Spleen (tissue), 11 donors: ENCODE data around the gene SCYGR8. TPM values are rescaled to one million over a fixed set of nuclear protein-coding genes. Genes with fewer than 3 reads are reported as not detected.
A peak's percentile ranks its signal among the peaks of the same experiment; 100 is the strongest.

ENCODE experiments used
- DNase-seq: peaks from one replicate; pipeline ENCODE4 v3.0.0-alpha.2; 2020
- H3K27ac ChIP-seq, 8 donors: fragments of 200-600 bp; sonication (generic) in 7 of 8; 1 replicate in 4 of 8; 2 replicates in 4 of 8; pipeline versions ENCODE4 v1.5.0 to v1.8.0; 2016 to 2021; ENCODE audit warnings: inconsistent platforms in 4 of 8, mild to moderate bottlenecking in 4 of 8, moderate library complexity in 1 of 8
- H3K27me3 ChIP-seq, 7 donors: fragments of 200-600 bp; sonication (generic) in 6 of 7; replicated peaks in 1 of 7; 1 replicate in 4 of 7; 2 replicates in 3 of 7; pipeline versions ENCODE4 v1.5.0 to v1.8.0; 2016 to 2021; ENCODE audit warnings: inconsistent platforms in 3 of 7, mild to moderate bottlenecking in 1 of 7
- H3K36me3 ChIP-seq, 6 donors: fragments of 200-600 bp; sonication (generic) in 5 of 6; 1 replicate in 4 of 6; 2 replicates in 2 of 6; pipeline versions ENCODE4 v1.5.0 to v1.8.0; 2016 to 2021; ENCODE audit warnings: inconsistent platforms in 2 of 6
- H3K4me1 ChIP-seq, 6 donors: fragments of 200-600 bp; sonication (generic) in 5 of 6; 1 replicate in 3 of 6; 2 replicates in 3 of 6; pipeline versions ENCODE4 v1.5.0 to v1.8.0; 2016 to 2021; ENCODE audit warnings: inconsistent platforms in 3 of 6
- H3K4me3 ChIP-seq, 8 donors: fragments of 200-600 bp; sonication (generic) in 7 of 8; 1 replicate in 4 of 8; 2 replicates in 4 of 8; pipeline versions ENCODE4 v1.5.0 to v1.8.0; 2016 to 2021; ENCODE audit warnings: inconsistent platforms in 4 of 8, mild to moderate bottlenecking in 4 of 8, moderate library complexity in 2 of 8
- H3K9me3 ChIP-seq, 8 donors: fragments of 200-600 bp; sonication (generic) in 7 of 8; 1 replicate in 4 of 8; 2 replicates in 4 of 8; pipeline versions ENCODE4 v1.5.0 to v1.8.0; 2016 to 2021; ENCODE audit warnings: inconsistent platforms in 4 of 8
- POLR2A ChIP-seq, 3 donors: fragments of 450-650 bp; IDR thresholded peaks; one replicate each; pipeline ENCODE4 v1.5.1; 2017; ENCODE audit warnings: antibody characterized with exemption in 3 of 3, mild to moderate bottlenecking in 1 of 3
- POLR2AphosphoS5 ChIP-seq, 3 donors: sonication (generic); formaldehyde crosslinking; IDR thresholded peaks; one replicate each; pipeline ENCODE4 v1.5.1; 2017; ENCODE audit warnings: antibody characterized with exemption in 3 of 3
- WGBS, 5 donors: extraction: QIAGEN DNeasy Blood & Tissue Kit in 3 of 5; methylation state at CpG; one replicate each; pipeline versions ENCODE4 v1.1.5 to v1.1.7; 2013 to 2018; 5-methylcytosine and 5-hydroxymethylcytosine counted together
- intact Hi-C: fragments of 100-400 bp; cut with DNase I; formaldehyde crosslinking; loops from one replicate; pipeline ENCODE4 v1.15.0; 2023; ENCODE audit warnings: low total_unique reads
- polyA plus RNA-seq, 3 donors: library from polyadenylated mRNA; stranded (reverse); fragments of 200-250 nt; gene quantifications; one replicate each; pipeline ENCODE4 v1.2.1, GENCODE V29; 2013
- total RNA-seq, 7 donors: library from RNA; depleted of rRNA in 3 of 7; stranded (reverse); fragments of >200 nt in 3 of 7; fragmentation: NEBNext Ultra II Directional in 4 of 7; extraction: Animal tissue kit (Norgen Biotek cat#: 25700) in 4 of 7; gene quantifications; one replicate each; pipeline versions ENCODE4 v1.1.0 to v1.2.1, GENCODE V29; 2016 to 2021
- TF ChIP-seq, protein P1 (sequence below), 11 experiments: fragments of 200-600 bp in 7 of 11; fragments of 450-650 bp in 4 of 11; sonication (generic) in 4 of 11; IDR thresholded peaks in 8 of 11; conservative IDR thresholded peaks in 3 of 11; 1 replicate in 7 of 11; 2 replicates in 4 of 11; pipeline versions ENCODE4 v1.4.0 to v1.8.0; 2016 to 2021; ENCODE audit warnings: antibody characterized with exemption in 11 of 11, inconsistent platforms in 4 of 11, mild to moderate bottlenecking in 1 of 11
- donor health status: healthy with polysubstance abuse.
- donor health status: DM: no; HTN: no; CAD: no; lungs with moderate emphysema.
- donor health status: DM: no; HTN: no; CAD: no.
- donor health status: Bipolar disorder and iron deficiency.
- donor health status: healthy.
- donor health status: DM: no; HTN: no; CAD: no.
- donor health status: DM: yes; HTN: yes; CAD: no.

Gene SCYGR8
- total and polyA plus RNA-seq, 10 donors, result not detected

DNA sequence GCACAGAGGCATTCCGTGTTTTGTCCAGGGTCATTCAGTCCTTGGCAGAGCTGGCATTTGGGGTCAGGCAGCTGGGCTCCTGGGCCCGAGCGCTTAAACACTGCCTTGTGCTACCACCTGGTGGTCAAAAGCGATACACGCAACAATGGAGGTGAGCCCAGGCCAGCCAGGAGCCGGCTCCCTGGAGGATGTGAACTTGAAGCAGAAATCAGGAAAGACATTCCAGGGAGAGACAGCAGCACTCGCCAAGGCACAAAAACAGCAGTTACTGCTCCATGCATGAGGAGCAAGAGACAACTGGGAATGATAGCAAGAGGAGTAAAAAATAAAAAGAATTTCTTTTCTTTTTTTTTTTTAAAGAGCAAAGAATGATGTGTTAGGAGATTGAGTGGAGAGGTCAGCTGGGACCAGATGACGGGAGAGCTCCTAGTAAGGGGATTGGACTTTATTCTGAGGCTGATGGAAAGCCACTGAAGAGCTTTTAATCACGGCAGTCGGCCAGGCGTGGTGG is 20.7 kb downstream of the SCYGR8 start:
- no peaks in the 10 kb centered on the region for H3K9me3 ChIP-seq
- WGBS, 5 donors, result 26 to 32% (median 28%) methylated on average over 11 of the region's 11 CpGs
- peaks cover 0 to 7% (median 0%) of the 10 kb centered on the region in 6 donors for H3K4me1 ChIP-seq
- H3K27ac ChIP-seq, result no peak overlapping the region
- no peak overlapping the region for H3K4me3 ChIP-seq
- peak in 2 of 3 donors; percentile 17 to 47 for TF ChIP-seq POLR2AphosphoS5 (IDR thresholded peaks at IDR 0.05)
- no peak for TF ChIP-seq POLR2A (IDR thresholded peaks at IDR 0.05)
- TF ChIP-seq, protein P1, sequence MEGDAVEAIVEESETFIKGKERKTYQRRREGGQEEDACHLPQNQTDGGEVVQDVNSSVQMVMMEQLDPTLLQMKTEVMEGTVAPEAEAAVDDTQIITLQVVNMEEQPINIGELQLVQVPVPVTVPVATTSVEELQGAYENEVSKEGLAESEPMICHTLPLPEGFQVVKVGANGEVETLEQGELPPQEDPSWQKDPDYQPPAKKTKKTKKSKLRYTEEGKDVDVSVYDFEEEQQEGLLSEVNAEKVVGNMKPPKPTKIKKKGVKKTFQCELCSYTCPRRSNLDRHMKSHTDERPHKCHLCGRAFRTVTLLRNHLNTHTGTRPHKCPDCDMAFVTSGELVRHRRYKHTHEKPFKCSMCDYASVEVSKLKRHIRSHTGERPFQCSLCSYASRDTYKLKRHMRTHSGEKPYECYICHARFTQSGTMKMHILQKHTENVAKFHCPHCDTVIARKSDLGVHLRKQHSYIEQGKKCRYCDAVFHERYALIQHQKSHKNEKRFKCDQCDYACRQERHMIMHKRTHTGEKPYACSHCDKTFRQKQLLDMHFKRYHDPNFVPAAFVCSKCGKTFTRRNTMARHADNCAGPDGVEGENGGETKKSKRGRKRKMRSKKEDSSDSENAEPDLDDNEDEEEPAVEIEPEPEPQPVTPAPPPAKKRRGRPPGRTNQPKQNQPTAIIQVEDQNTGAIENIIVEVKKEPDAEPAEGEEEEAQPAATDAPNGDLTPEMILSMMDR (IDR thresholded peaks at IDR 0.05 in 8 of 11, conservative IDR thresholded peaks at IDR 0.05 in 3 of 11), result peak; percentile 72 to 92 (median 86)
- no peaks in the 10 kb centered on the region for H3K36me3 ChIP-seq
- H3K27me3 ChIP-seq, result no peaks in the 10 kb centered on the region
- intact Hi-C loops, result loop anchor here (5.0 to 10.0 kb wide), 4 partner anchors 109 to 642 kb away; partner anchors contain the start of gene AGFG1
- peak; percentile 89 for DNase-seq

DNA sequence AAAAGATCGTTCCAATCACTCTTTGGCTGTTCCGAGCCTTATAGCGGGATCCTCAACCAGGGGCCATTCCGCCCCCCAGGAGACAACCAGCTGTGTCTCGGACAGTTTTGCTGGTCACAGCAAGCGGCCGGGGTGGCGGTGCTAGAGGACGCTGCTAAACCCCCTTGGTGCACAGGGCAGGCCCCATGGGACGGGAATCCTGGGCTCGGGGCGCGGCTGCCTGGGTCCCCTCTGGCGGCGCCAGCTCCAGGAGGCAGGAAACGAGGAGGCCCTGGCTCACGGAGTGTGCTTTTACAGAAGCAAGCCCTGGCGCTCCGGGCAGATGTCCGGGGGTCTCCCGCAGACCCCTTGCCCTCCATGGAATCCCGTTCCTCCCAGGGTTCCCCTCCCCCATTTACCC is 22.1 kb downstream of the SCYGR8 start:
- Histone ChIP-seq H3K4me1 (peaks cover 0 to 7% (median 0%) of the 10 kb centered on the region in 6 donors), H3K9me3 (no peaks in the 10 kb centered on the region), H3K27me3 (no peaks in the 10 kb centered on the region), H3K4me3 (no peak overlapping the region), H3K27ac (no peak overlapping the region), H3K36me3 (no peaks in the 10 kb centered on the region)
- 90 to 94% (median 91%) methylated on average over 14 to 22 of the region's 22 CpGs for WGBS, 5 donors
- intact Hi-C loops, result loop anchor here (5.0 to 10.0 kb wide), 4 partner anchors 111 to 643 kb away; partner anchors contain the start of gene AGFG1
- no peak for DNase-seq
- TF ChIP-seq POLR2A (IDR thresholded peaks at IDR 0.05) (no peak), POLR2AphosphoS5 (IDR thresholded peaks at IDR 0.05) (no peak)
- TF ChIP-seq, protein P1 (IDR thresholded peaks at IDR 0.05 in 8 of 11, conservative IDR thresholded peaks at IDR 0.05 in 3 of 11), result no peak

DNA sequence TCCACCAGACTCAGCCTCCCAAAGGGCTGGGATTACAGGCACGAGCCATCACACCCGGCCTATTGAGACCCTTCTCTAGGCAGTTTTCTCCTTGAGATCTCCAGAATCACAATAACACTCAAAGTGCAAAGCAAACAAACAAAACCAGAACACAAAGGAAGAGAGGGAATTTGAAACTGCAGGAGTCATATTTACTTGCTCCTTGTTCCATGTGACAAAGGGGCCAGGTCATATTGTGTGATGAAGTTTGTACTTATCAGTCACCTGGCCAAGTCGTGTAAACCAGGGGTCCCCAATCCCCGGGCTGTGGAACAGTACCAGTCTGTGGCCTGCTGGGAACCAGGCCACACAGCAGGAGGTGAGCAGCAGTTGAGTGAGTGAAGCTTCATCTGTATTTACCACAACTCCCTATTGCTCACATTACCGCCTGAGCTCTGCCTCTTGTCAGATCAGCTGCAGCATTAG is 26.5 kb downstream of the SCYGR8 start:
- Histone ChIP-seq H3K27me3 (no peaks in the 10 kb centered on the region), H3K36me3 (no peaks in the 10 kb centered on the region), H3K9me3 (no peaks in the 10 kb centered on the region), H3K27ac (no peak overlapping the region), H3K4me1 (no peaks in the 10 kb centered on the region), H3K4me3 (no peak overlapping the region)
- WGBS, 5 donors, result 75 to 94% (median 83%) methylated on average over 5 of the region's 5 CpGs
- intact Hi-C loops, result no loop called here
- TF ChIP-seq POLR2AphosphoS5 (IDR thresholded peaks at IDR 0.05), result no peak
- TF ChIP-seq, protein P1 (IDR thresholded peaks at IDR 0.05 in 8 of 11, conservative IDR thresholded peaks at IDR 0.05 in 3 of 11), result no peak
- no peak for TF ChIP-seq POLR2A (IDR thresholded peaks at IDR 0.05)
- no peak for DNase-seq

DNA sequence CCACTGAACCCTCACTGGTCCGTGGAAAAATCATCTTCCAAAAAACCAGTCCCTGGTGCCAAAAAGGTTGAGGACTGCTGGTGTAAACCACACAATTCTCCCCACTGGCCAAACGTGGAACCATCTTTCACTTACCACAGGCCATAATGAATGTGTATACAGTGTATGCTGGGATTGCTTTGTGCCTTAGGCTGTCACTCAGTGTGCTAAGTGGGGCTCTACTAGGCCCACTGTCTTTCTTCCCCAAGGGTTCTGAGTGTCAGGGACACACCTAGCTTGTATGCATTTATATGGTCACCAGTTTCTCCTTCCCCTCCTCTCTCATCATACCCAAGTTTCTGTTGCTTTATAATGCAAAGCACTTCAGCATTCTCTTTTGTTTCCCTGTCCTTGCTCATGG is 27.2 kb downstream of the SCYGR8 start:
- Histone ChIP-seq H3K27ac (no peak overlapping the region), H3K27me3 (no peaks in the 10 kb centered on the region), H3K9me3 (no peaks in the 10 kb centered on the region), H3K4me3 (no peak overlapping the region), H3K36me3 (no peaks in the 10 kb centered on the region), H3K4me1 (no peaks in the 10 kb centered on the region)
- DNase-seq, result no peak
- WGBS, 5 donors, result 59 to 74% (median 63%) methylated on average over 2 of the region's 2 CpGs
- TF ChIP-seq POLR2AphosphoS5 (IDR thresholded peaks at IDR 0.05), result no peak
- no peak for TF ChIP-seq POLR2A (IDR thresholded peaks at IDR 0.05)
- TF ChIP-seq, protein P1 (IDR thresholded peaks at IDR 0.05 in 8 of 11, conservative IDR thresholded peaks at IDR 0.05 in 3 of 11), result no peak
- intact Hi-C loops, result no loop called here
